Omental fat pad (tissue), 4 donors: Measurements from ENCODE around the gene ATG7. TPM values are rescaled to one million over a fixed set of nuclear protein-coding genes. Genes with fewer than 3 reads are reported as not detected.
A peak's percentile ranks its signal among the peaks of the same experiment; 100 is the strongest.

Experiments used
- ATAC-seq: fragments of 150-250 bp; one replicate; pipeline ENCODE4 v1.9.1; 2016; ENCODE audit warnings: mild to moderate bottlenecking, moderate library complexity; ENCODE audit not compliant: low FRiP score
- DNase-seq: peaks from one replicate; pipeline ENCODE4 v3.0.0-alpha.2; 2019; ENCODE audit warnings: low spot score
- CTCF ChIP-seq, 3 donors: fragments of 450-650 bp; IDR thresholded peaks; one replicate each; pipeline ENCODE4 v1.5.1; 2016 to 2017; ENCODE audit warnings: antibody characterized with exemption in 3 of 3, mild to moderate bottlenecking in 3 of 3, moderate library complexity in 2 of 3
- total RNA-seq, 4 donors: library from RNA; depleted of rRNA; stranded (reverse); fragments of >200 nt; gene quantifications; one replicate each; pipeline ENCODE4 v1.1.0, GENCODE V29; 2016

Gene ATG7
- total RNA-seq, 4 donors from 2014 or later = 62.9 to 96.7 (median 76.2) TPM

DNA sequence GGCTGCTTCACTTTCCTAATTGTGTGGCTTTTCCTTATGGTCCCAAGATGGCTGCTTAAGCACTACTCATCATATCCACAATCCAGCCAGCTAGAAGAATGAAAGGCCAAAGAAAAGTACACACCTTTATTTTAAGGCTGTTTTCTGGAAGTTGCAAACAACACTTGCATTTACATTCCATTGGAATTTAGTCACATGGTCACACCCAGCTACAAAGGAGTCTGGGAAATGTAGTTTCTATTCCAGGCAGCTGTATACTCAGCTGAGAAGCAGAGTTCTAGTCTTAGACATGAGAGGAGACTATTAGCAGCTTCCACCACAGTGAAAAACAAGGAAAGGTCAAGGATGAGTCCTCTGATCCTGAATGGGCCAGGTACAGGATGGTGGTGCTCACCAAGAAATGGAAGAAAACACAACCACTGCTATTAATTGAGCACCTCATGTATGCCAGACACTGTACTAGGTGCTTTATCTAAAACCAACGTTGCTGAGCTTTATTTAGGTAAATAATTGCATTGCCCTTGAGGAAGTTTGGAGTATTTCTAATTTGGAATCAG lies 28.0 kb upstream of the ATG7 start:
- ATAC-seq (no peak), DNase-seq (no peak)
- no peak for TF ChIP-seq CTCF (IDR thresholded peaks at IDR 0.05)

- DNase-seq (no peak), ATAC-seq (no peak)
- no peak for TF ChIP-seq CTCF (IDR thresholded peaks at IDR 0.05)
Measured at GRCh38 chr3:11245276-11245675, 26.9 kb upstream of the ATG7 start.

DNA sequence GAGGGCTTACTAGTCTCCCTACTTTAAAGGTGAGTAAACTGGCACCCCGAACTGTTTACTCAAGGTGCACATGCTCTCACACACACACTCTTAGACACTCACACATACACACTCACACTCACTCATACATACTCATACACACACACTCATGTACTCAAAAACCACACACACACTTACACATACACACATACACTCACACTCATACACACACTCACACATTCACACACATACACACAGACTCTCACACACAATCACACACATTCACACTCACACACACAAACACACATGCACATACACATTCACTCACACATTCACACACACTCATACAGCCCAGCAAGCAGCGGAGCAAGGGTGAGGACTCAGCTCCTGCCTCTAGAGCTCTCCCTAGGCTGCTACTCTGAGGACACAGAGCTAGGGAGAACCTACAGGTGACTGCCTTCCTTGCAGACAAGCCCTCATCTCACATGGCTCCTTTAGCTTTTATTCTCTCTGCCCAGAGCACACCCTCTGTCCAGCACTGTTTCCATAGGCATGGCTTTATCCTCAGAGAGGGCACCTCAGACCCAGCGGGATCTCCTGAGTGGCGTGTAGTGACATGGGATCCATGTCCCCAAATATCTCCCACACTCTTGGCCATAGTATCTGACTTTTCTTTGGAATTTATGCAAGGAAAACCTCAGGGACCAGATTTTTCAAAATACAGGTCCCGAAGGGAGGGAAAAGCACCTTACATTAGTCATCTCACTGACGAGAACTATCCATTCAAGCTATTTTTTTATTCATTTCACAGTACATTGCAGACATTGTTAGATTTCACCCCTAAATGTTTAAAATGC lies 26.2 kb upstream of the ATG7 start:
- no peak for DNase-seq
- ATAC-seq = peak; percentile 27

DNA sequence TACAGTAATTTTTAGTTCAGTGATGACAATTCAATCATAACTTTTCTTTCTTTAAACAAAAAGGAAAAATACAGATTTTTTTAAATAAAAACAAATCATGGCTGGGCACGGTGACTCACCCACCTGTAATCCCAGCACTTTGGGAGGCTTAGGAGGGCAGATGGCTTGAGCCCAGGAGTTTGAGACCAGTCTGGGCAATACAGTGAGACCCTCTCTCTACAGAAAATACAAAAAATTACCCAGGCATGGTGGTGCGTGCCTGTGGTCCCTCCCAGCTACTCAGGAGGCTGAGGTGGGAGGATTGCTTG lies 25.6 kb upstream of the ATG7 start:
- DNase-seq (no peak), ATAC-seq (no peak)
- no peak for TF ChIP-seq CTCF (IDR thresholded peaks at IDR 0.05)

More for the DNA sequence above, 26.2 kb upstream of the ATG7 start:
- TF ChIP-seq CTCF (IDR thresholded peaks at IDR 0.05) = no peak

DNA sequence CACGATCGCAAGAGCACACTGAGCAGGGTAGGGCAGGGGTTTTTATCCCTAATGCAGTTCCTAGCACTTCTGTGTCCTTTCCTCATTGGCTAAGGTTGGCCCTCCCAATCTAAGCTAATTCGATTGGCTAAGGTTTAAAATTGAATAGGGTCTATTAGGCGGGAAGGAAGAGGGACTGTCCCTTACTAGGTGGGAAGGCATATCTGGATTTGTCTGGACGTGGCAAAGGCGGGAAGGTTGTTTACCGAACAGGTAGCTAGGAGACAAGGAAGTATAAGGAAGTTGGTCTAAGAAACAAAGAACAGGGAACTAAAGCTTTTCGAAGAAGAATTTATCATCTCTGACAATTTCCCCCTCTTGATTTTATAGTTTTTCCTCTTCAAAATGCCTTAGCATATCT lies 24.8 kb upstream of the ATG7 start:
- no peak for TF ChIP-seq CTCF (IDR thresholded peaks at IDR 0.05)
- ATAC-seq = no peak
- DNase-seq = no peak

DNA sequence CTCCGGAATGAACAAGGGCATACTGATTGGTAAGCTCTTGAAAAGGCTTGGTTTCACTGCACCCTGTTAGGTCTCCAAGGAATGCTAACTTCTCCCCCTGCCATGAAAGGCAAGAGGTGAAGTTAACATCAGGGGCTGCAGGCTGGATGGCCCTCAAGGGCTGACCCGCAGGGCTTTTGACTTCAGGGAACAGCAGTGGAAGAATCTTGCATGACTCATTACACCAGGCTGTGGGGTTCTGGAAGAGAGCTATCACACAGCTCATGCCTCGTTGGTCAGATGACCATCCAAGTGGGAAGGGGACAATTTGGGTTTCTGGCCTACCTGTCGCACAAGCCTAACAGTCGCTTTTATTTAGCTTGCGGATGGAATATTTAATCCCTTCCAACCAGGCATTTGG lies 23.6 kb upstream of the ATG7 start:
- ATAC-seq = no peak
- no peak for DNase-seq
- TF ChIP-seq CTCF (IDR thresholded peaks at IDR 0.05) = no peak
